ENCODE results near the gene RBFOX1. TPM values are rescaled to one million over a fixed set of nuclear protein-coding genes. Genes with fewer than 3 reads are reported as not detected.

The RBFOX1 gene
- total RNA-seq, 6 donors from 2014 or later = not detected

DNA sequence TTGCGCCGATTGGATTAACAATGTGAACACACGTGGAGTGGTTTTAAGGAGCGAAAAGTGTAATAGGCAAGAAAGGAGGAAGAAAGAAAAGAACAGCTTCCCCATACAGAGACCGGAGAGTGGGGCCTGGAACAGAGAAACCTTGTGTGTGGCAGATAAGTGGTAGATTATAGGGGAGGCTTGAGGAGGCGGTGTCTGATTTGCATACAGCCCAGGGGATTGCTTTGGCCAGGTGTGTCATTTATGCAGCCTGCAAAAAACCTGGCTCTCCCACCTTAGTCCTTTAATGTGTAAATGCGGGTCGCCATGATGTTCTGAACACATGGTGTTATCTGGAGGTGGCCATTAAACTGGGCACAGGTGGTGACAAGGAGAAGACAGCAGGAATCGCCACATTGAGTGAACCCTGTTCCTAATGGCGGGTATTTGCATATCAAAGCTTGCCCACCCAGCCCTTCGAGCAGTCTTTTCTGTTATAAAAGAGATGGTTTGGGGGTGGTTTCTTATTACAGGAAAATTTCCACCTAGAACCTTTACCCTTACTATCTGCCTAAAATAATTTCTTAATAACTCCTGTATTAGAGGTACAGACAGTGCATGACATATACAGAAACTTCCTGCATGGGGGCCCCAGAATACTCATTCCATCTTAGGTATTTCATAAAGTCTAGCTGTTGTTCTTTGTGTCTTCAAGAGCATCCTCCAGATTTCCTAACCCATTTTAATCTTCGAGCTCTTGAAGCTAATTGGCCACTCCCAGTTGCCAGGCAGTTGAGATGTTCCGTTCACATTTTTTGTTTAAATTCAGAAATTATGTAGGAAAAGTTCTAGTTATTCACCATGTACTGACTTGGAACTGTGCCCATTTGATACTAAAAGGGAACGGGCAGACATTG is 292.5 kb downstream of the RBFOX1 start:
- Histone ChIP-seq H3K4me1 (no peaks in the 10 kb centered on the region), H3K27ac (no peak overlapping the region), H3K36me3 (no peaks in the 10 kb centered on the region), H3K4me3 (no peak overlapping the region), H3K9me3 (no peaks in the 10 kb centered on the region), H3K27me3 (no peaks in the 10 kb centered on the region)
- WGBS, 2 donors = 72 to 81% methylated on average over 14 of the region's 14 CpGs
- DNase-seq = no peak
- TF ChIP-seq POLR2AphosphoS5 (IDR thresholded peaks at IDR 0.05) (no peak), EP300 (IDR thresholded peaks at IDR 0.05) (no peak), POLR2A (IDR thresholded peaks at IDR 0.05) (no peak)
- TF ChIP-seq, protein P1, sequence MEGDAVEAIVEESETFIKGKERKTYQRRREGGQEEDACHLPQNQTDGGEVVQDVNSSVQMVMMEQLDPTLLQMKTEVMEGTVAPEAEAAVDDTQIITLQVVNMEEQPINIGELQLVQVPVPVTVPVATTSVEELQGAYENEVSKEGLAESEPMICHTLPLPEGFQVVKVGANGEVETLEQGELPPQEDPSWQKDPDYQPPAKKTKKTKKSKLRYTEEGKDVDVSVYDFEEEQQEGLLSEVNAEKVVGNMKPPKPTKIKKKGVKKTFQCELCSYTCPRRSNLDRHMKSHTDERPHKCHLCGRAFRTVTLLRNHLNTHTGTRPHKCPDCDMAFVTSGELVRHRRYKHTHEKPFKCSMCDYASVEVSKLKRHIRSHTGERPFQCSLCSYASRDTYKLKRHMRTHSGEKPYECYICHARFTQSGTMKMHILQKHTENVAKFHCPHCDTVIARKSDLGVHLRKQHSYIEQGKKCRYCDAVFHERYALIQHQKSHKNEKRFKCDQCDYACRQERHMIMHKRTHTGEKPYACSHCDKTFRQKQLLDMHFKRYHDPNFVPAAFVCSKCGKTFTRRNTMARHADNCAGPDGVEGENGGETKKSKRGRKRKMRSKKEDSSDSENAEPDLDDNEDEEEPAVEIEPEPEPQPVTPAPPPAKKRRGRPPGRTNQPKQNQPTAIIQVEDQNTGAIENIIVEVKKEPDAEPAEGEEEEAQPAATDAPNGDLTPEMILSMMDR (IDR thresholded peaks at IDR 0.05) = no peak
- ATAC-seq (ENCODE audit: low FRiP score in 2 of 2) = no peak

DNA sequence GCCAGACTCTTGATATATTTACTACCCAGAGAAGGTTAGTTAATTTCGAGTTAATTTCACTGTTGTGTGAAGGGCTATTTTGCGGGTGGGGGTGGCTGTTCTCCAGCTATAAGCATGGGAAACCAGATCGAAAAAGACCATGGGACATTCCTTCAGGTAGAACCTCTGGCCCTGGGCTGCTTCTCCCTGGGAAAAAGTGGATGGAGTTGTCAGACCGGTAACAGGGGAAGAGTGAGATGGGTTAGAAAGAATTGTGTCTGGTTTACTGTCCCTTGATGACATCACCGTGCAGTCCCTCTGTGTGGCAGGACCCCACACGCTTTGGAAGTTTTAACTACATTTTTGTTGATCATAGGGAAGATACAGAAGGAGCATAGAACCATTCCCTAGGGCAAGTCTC is 296.3 kb downstream of the RBFOX1 start:
- Histone ChIP-seq H3K27me3 (no peaks in the 10 kb centered on the region), H3K9me3 (no peaks in the 10 kb centered on the region), H3K27ac (no peak overlapping the region), H3K4me3 (no peak overlapping the region), H3K36me3 (no peaks in the 10 kb centered on the region), H3K4me1 (no peaks in the 10 kb centered on the region)
- ATAC-seq (ENCODE audit: low FRiP score in 2 of 2) (no peak), DNase-seq (no peak)
- TF ChIP-seq POLR2A (IDR thresholded peaks at IDR 0.05) (no peak), EP300 (IDR thresholded peaks at IDR 0.05) (no peak), POLR2AphosphoS5 (IDR thresholded peaks at IDR 0.05) (no peak)
- TF ChIP-seq, protein P1 (IDR thresholded peaks at IDR 0.05) = no peak
- WGBS, 2 donors = 82 to 86% methylated on average over 6 of the region's 6 CpGs

DNA sequence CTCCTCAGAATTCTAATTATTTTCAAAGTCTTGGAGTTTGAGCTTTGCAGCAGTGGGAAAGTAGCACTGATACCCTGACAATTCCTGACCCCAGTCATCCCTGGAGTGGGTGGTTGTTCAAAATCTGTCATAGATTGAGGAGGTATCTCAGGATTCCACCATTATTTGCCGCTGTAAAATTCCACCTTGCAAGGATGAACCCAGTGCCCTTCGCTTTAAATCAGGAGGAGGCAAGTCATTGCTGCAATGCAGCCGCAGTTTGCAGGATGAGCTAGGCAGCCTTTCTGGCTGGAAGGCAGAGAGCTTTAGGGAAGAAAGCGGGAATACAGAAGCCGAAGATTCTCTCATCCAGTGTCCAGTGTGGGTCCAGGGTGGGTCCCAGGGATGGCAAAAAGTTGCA is 296.9 kb downstream of the RBFOX1 start:
- H3K27ac ChIP-seq = no peak overlapping the region
- DNase-seq = no peak
- no peaks in the 10 kb centered on the region for H3K27me3 ChIP-seq
- no peaks in the 10 kb centered on the region for H3K9me3 ChIP-seq
- no peak for ATAC-seq (ENCODE audit: low FRiP score in 2 of 2)
- no peak overlapping the region for H3K4me3 ChIP-seq
- TF ChIP-seq POLR2A (IDR thresholded peaks at IDR 0.05) (no peak), POLR2AphosphoS5 (IDR thresholded peaks at IDR 0.05) (no peak), EP300 (IDR thresholded peaks at IDR 0.05) (no peak)
- TF ChIP-seq, protein P1 (IDR thresholded peaks at IDR 0.05) = no peak
- WGBS, 2 donors = 90 to 96% methylated on average over 5 of the region's 5 CpGs
- H3K4me1 ChIP-seq = no peaks in the 10 kb centered on the region
- no peaks in the 10 kb centered on the region for H3K36me3 ChIP-seq

DNA sequence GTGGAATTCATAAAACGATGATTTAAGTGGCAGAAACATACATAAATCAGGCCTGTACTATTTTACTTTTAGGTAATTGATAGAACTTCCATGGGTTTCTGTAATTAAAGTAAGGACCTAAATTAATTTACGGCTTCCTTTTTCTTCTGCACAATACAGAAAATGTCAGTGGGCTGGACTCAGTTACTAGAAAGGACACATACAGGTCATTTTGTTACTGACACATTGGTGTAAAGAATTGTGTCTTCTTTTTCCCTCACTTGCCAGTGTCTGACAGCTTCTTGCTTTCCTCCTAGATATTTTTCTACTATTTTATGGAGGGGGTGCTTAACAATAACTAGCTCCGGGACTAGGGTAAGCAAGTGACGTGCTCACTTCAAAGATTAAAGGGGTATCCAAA is 304.8 kb downstream of the RBFOX1 start:
- TF ChIP-seq, protein P1 (IDR thresholded peaks at IDR 0.05) = no peak
- TF ChIP-seq POLR2AphosphoS5 (IDR thresholded peaks at IDR 0.05) = no peak
- TF ChIP-seq POLR2A (IDR thresholded peaks at IDR 0.05) = no peak
- TF ChIP-seq EP300 (IDR thresholded peaks at IDR 0.05) = no peak
- Histone ChIP-seq H3K27ac (no peak overlapping the region), H3K4me3 (no peak overlapping the region), H3K4me1 (no peaks in the 10 kb centered on the region), H3K9me3 (no peaks in the 10 kb centered on the region), H3K27me3 (no peaks in the 10 kb centered on the region), H3K36me3 (no peaks in the 10 kb centered on the region)
- 69 to 85% methylated on average over 4 of the region's 4 CpGs for whole genome bisulfite sequencing, 2 donors
- ATAC-seq (ENCODE audit: low FRiP score in 2 of 2) = no peak
- no peak for DNase-seq

DNA sequence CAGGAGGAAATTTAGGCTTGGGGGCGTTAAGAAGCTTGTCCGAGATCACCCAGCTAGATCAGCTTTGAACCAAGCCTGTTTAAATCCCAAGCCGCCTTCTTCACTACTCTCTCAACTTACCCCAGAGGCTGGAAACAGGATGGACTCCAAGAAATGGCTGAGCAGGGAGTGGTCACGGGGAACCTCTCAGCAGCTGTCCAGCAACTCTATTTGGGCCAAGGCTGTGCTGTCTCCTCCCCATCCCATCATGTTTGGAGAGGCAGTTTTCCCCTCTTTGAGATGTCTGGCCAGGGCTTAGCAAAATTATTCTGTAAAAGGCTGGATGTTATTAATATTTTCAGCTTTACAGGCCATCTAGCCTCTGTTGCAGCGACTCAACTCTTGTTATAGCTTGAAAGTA is 305.7 kb downstream of the RBFOX1 start:
- no peaks in the 10 kb centered on the region for H3K27me3 ChIP-seq
- ATAC-seq (ENCODE audit: low FRiP score in 2 of 2) (no peak), DNase-seq (no peak)
- no peaks in the 10 kb centered on the region for H3K4me1 ChIP-seq
- no peak for TF ChIP-seq POLR2AphosphoS5 (IDR thresholded peaks at IDR 0.05)
- TF ChIP-seq EP300 (IDR thresholded peaks at IDR 0.05) = no peak
- TF ChIP-seq, protein P1 (IDR thresholded peaks at IDR 0.05) = no peak
- no peak for TF ChIP-seq POLR2A (IDR thresholded peaks at IDR 0.05)
- no peak overlapping the region for H3K27ac ChIP-seq
- WGBS, 2 donors = 87% methylated on average over 5 of the region's 5 CpGs
- no peak overlapping the region for H3K4me3 ChIP-seq
- no peaks in the 10 kb centered on the region for H3K36me3 ChIP-seq
- H3K9me3 ChIP-seq = no peaks in the 10 kb centered on the region
